Cortex of kidney (tissue), 1 donor: ENCODE measurements around the gene EFCAB12.

Source experiments
- DNase-seq: peaks from one replicate; lab custom pipeline; 2025; lab: John Stamatoyannopoulos, UW

Gene EFCAB12

GRCh38 chr3:129445471-129445870 is 17.0 kb upstream of the EFCAB12 start:
- no peak for DNase-seq

- DNase-seq: no peak
These were observed 14.5 kb upstream of the EFCAB12 start for GRCh38 chr3:129442947-129443346.

GRCh38 chr3:129442486-129442885 is 14.1 kb upstream of the EFCAB12 start:
- DNase-seq: no peak

- no peak for DNase-seq
These were observed 13.3 kb upstream of the EFCAB12 start for GRCh38 chr3:129441782-129442181.

GRCh38 chr3:129441215-129441614 is 12.8 kb upstream of the EFCAB12 start:
- no peak for DNase-seq

GRCh38 chr3:129440618-129441190 is 12.3 kb upstream of the EFCAB12 start:
- no peak for DNase-seq

GRCh38 chr3:129439817-129440617 is 11.6 kb upstream of the EFCAB12 start, which contains the start of the genes IFT122 and MBD4:
Gene IFT122 (plus strand): TSS chr3:129440224. CDS start chr3:129440331, 107 bp downstream.
Gene MBD4 (minus strand): TSS chr3:129439948. CDS start chr3:129439833, 115 bp downstream.
- peak; percentile 90 for DNase-seq

GRCh38 chr3:129439226-129439816 is 10.9 kb upstream of the EFCAB12 start:
- no peak for DNase-seq

- no peak for DNase-seq
These were observed 6.9 kb upstream of the EFCAB12 start for GRCh38 chr3:129435367-129435766.

GRCh38 chr3:129434140-129434539 is 5.7 kb upstream of the EFCAB12 start:
- no peak for DNase-seq

GRCh38 chr3:129433565-129433964 is 5.1 kb upstream of the EFCAB12 start:
- DNase-seq: no peak

- no peak for DNase-seq
These were observed 4.2 kb upstream of the EFCAB12 start for GRCh38 chr3:129432671-129433070.

GRCh38 chr3:129432036-129432435 is 3.6 kb upstream of the EFCAB12 start:
- no peak for DNase-seq

GRCh38 chr3:129429602-129430001 is 1.2 kb upstream of the EFCAB12 start:
- no peak for DNase-seq

GRCh38 chr3:129429080-129429451 is 630 bp upstream of the EFCAB12 start:
- no peak for DNase-seq

GRCh38 chr3:129428007-129428375 is 445 bp downstream of the EFCAB12 start:
- no peak for DNase-seq

GRCh38 chr3:129425619-129426018 is 2.8 kb downstream of the EFCAB12 start:
- no peak for DNase-seq

- DNase-seq: no peak
These were observed 3.2 kb downstream of the EFCAB12 start for GRCh38 chr3:129425213-129425612.

GRCh38 chr3:129424185-129424841 is 4.1 kb downstream of the EFCAB12 start:
- DNase-seq: no peak

GRCh38 chr3:129422897-129423296 is 5.5 kb downstream of the EFCAB12 start:
- no peak for DNase-seq

GRCh38 chr3:129421988-129422745 is 6.3 kb downstream of the EFCAB12 start:
- no peak for DNase-seq
